GM18498 (cell line): Measurements from ENCODE around the gene ERAP2.
A peak's percentile ranks its signal among the peaks of the same experiment; 100 is the strongest.
"Not testable (repeated sequence)": the region's sequence is repeated elsewhere in the genome, so short reads cannot be mapped to it uniquely, and the experiment has no call there.

Experiments used
- ATAC-seq: cut with Tn5 transposase; IDR thresholded peaks from one replicate; pipeline ENCODE4 v1.9.1; 2021; ENCODE audit warnings: mild to moderate bottlenecking, moderate library complexity; ENCODE audit not compliant: unreplicated experiment

Gene ERAP2

GRCh38 chr5:96876292-96876850 is at the start of gene ERAP2:
Gene ERAP2 (plus strand): TSS chr5:96876500. CDS start chr5:96879686, 3,186 bp downstream.
- ATAC-seq: peak; percentile 62

- ATAC-seq: no peak
These were observed 47.0 kb upstream of the ERAP2 start for GRCh38 chr5:96829297-96829696.

GRCh38 chr5:96834016-96834415 is 42.3 kb upstream of the ERAP2 start:
- ATAC-seq: no peak

GRCh38 chr5:96835791-96836191 is 40.5 kb upstream of the ERAP2 start:
- ATAC-seq: peak; percentile 47

- no peak for ATAC-seq
These were observed 39.5 kb upstream of the ERAP2 start for GRCh38 chr5:96836817-96837216.

- ATAC-seq: no peak
These were observed 39.0 kb upstream of the ERAP2 start for GRCh38 chr5:96837303-96837702.

GRCh38 chr5:96838201-96839070 is 37.9 kb upstream of the ERAP2 start:
- no peak for ATAC-seq

- ATAC-seq: no peak
These were observed 37.2 kb upstream of the ERAP2 start for GRCh38 chr5:96839071-96839592.

GRCh38 chr5:96841931-96842330 is 34.4 kb upstream of the ERAP2 start:
- ATAC-seq: not testable (repeated sequence)

GRCh38 chr5:96843140-96843539 is 33.2 kb upstream of the ERAP2 start:
- ATAC-seq: no peak

- no peak for ATAC-seq
These were observed 31.8 kb upstream of the ERAP2 start for GRCh38 chr5:96844481-96844990.

GRCh38 chr5:96851312-96852062 is 24.8 kb upstream of the ERAP2 start:
- no peak for ATAC-seq

GRCh38 chr5:96852759-96853158 is 23.5 kb upstream of the ERAP2 start:
- ATAC-seq: no peak

- ATAC-seq: no peak
These were observed 22.2 kb upstream of the ERAP2 start for GRCh38 chr5:96854067-96854466.

GRCh38 chr5:96855031-96855872 is 21.0 kb upstream of the ERAP2 start:
- ATAC-seq: no peak

GRCh38 chr5:96856371-96856770 is 19.9 kb upstream of the ERAP2 start:
- ATAC-seq: no peak

GRCh38 chr5:96857454-96857853 is 18.8 kb upstream of the ERAP2 start:
- ATAC-seq: no peak

- no peak for ATAC-seq
These were observed 18.4 kb upstream of the ERAP2 start for GRCh38 chr5:96857924-96858323.

- no peak for ATAC-seq
These were observed 16.9 kb upstream of the ERAP2 start for GRCh38 chr5:96859375-96859774.

GRCh38 chr5:96861076-96861475 is 15.2 kb upstream of the ERAP2 start:
- ATAC-seq: no peak
